Stomach (tissue), 4 donors: Measurements from ENCODE around the gene CYP3A7.
"Not testable (repeated sequence)": the region's sequence is repeated elsewhere in the genome, so short reads cannot be mapped to it uniquely, and the experiment has no call there.

ENCODE experiments used
- CTCF ChIP-seq, 7 experiments: fragments of 450-650 bp in 4 of 7; fragments of 200-600 bp in 3 of 7; sonication (generic) in 3 of 7; IDR thresholded peaks; one replicate each; pipeline ENCODE4 v1.5.1; 2016 to 2019; ENCODE audit warnings: antibody characterized with exemption in 7 of 7, control low read depth in 2 of 7, mild to moderate bottlenecking in 1 of 7
- EP300 ChIP-seq: sonication (generic); formaldehyde crosslinking; IDR thresholded peaks from one replicate; pipeline ENCODE4 v1.6.1; 2017; ENCODE audit warnings: antibody characterized with exemption
- POLR2A ChIP-seq, 4 donors: fragments of 450-650 bp; IDR thresholded peaks; one replicate each; pipeline ENCODE4 v1.6.1; 2016; ENCODE audit warnings: antibody characterized with exemption in 4 of 4, control low read depth in 2 of 4, mild to moderate bottlenecking in 1 of 4, moderate library complexity in 1 of 4

- TF ChIP-seq EP300; CTCF (IDR thresholded peaks at IDR 0.05); POLR2A (IDR thresholded peaks at IDR 0.05): not testable (repeated sequence)
Observed at GRCh38 chr7:99691658-99692057, 43.3 kb downstream of the CYP3A7 start.
